ENCODE measurements around the gene HSD11B2. TPM values are rescaled to one million over a fixed set of nuclear protein-coding genes. Genes with fewer than 3 reads are reported as not detected.

Gene HSD11B2
- total RNA-seq, 1 experiment from 2014 or later = 33.5 TPM

DNA sequence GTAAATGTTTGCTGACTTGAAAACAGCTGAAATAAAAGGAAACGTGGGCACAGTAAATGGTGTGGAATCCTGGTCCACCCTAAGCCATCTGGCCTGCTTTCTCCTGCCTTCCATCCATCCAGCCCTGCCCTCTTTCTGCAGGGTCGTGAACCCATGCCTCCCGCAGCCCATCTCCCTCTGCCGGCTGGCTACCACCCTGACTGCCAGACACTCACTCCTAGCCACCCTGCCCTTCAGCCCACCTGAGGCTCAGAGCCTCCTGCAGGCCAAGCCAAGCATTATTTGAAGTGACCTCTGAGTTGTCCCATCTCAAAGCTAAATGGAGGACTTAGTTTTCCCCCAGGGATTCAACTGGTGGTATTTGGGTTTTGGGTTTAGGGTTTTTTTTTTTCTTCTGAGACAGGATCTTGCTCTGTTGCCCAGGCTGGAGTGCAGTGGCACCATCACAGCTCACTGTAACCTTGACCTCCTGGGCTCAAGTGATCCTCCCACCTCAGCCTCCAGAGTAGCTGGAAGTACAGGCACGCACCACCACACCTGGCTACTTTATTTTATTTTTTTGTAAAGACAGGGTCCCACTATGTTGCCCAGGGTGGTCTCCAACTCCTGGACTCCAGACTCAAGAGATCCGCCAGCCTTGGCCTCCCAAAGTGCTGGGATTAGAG, 23.0 kb upstream of the HSD11B2 start:
- H3K9me3 ChIP-seq (ENCODE audit: control insufficient read depth, low read depth, low read length) = no peaks in the 10 kb centered on the region
- H3K4ac ChIP-seq (ENCODE audit: low read depth, low read length) = no peak overlapping the region
- no peaks in the 10 kb centered on the region for H3K79me2 ChIP-seq (ENCODE audit: insufficient read depth, low read length)
- H2BK20ac ChIP-seq (ENCODE audit: low read depth, low read length, poor library complexity, severe bottlenecking) = no peak overlapping the region
- peak; percentile 71 for DNase-seq
- no peak overlapping the region for H2AFZ ChIP-seq (ENCODE audit: low read length)
- H4K20me1 ChIP-seq (ENCODE audit: control insufficient read depth, insufficient read depth, insufficient read length) = no peaks in the 10 kb centered on the region
- TF ChIP-seq, protein P1, sequence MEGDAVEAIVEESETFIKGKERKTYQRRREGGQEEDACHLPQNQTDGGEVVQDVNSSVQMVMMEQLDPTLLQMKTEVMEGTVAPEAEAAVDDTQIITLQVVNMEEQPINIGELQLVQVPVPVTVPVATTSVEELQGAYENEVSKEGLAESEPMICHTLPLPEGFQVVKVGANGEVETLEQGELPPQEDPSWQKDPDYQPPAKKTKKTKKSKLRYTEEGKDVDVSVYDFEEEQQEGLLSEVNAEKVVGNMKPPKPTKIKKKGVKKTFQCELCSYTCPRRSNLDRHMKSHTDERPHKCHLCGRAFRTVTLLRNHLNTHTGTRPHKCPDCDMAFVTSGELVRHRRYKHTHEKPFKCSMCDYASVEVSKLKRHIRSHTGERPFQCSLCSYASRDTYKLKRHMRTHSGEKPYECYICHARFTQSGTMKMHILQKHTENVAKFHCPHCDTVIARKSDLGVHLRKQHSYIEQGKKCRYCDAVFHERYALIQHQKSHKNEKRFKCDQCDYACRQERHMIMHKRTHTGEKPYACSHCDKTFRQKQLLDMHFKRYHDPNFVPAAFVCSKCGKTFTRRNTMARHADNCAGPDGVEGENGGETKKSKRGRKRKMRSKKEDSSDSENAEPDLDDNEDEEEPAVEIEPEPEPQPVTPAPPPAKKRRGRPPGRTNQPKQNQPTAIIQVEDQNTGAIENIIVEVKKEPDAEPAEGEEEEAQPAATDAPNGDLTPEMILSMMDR (conservative IDR thresholded peaks at IDR 0.05) = peak; percentile 54
- no peak overlapping the region for H3K23ac ChIP-seq (ENCODE audit: insufficient read length, low read depth, low read length)
- WGBS (ENCODE audit: extremely low coverage, insufficient read length, low lambda C conversion rate) = no CpG with 5 or more reads among the region's 6 CpGs
- no peak overlapping the region for H2BK12ac ChIP-seq (ENCODE audit: insufficient read length, low read depth, low read length)
- H3K14ac ChIP-seq (ENCODE audit: insufficient read depth, low read length) = no peak overlapping the region
- Mint-ChIP-seq H3K4me3 (no peak overlapping the region), H3K36me3 (ENCODE audit: insufficient read depth in 1 of 3, low read depth in 3 of 3) (peaks cover 0 to 2% (median 0%) of the 10 kb centered on the region in 3 experiments; a peak in 1 of 7 replicates), H3K4me1 (peaks cover 41 to 44% of the 10 kb centered on the region in 2 experiments), H3K9me3 (no peaks in the 10 kb centered on the region), H3K27ac (peak overlapping the region in 1 of 3 experiments; percentile 28; a peak in 3 of 7 replicates), H3K27me3 (ENCODE audit: low read depth) (peaks cover 10% of the 10 kb centered on the region)
- H3K23me2 ChIP-seq (ENCODE audit: insufficient read length, low read depth, low read length, poor library complexity, severe bottlenecking) = no peaks in the 10 kb centered on the region
- H3K4me2 ChIP-seq (ENCODE audit: insufficient read depth, insufficient read length, low read length) = no peak overlapping the region
- no peak overlapping the region for H3T11ph ChIP-seq (ENCODE audit: low read length)
- peaks cover 8% of the 10 kb centered on the region; the same call in 1 of the 2 replicates for H3K4me1 ChIP-seq (ENCODE audit: insufficient read depth, low read length)
- H4K91ac ChIP-seq (ENCODE audit: insufficient read length, low read depth, low read length) = no peak overlapping the region
- no peaks in the 10 kb centered on the region for H3K79me1 ChIP-seq (ENCODE audit: insufficient read depth, low read depth, low read length, poor library complexity, severe bottlenecking)
- H3K56ac ChIP-seq (ENCODE audit: insufficient read length, low read depth, low read length) = no peak overlapping the region
- no peaks in the 10 kb centered on the region for H3K27me3 ChIP-seq (ENCODE audit: insufficient read depth, low read length)
- no peak overlapping the region for H4K8ac ChIP-seq (replicated peaks; ENCODE audit: insufficient read length, low read depth, low read length)
- H4K5ac ChIP-seq (ENCODE audit: insufficient read length, low read depth, low read length) = no peak overlapping the region
- H2BK120ac ChIP-seq (ENCODE audit: low read depth, low read length, poor library complexity, severe bottlenecking) = no peak overlapping the region
- H2BK5ac ChIP-seq (ENCODE audit: insufficient read length, low read length) = no peak overlapping the region
- H2AK5ac ChIP-seq (ENCODE audit: insufficient read length, low read length) = no peak overlapping the region
- no peak overlapping the region for H3K27ac ChIP-seq (ENCODE audit: insufficient read length, low read depth, low read length)
- no peak overlapping the region for H3K9ac ChIP-seq (ENCODE audit: extremely low read depth, insufficient read length, low read length)
- no peak overlapping the region for H3K18ac ChIP-seq (ENCODE audit: insufficient read length, low read depth, low read length)
- no peak overlapping the region for H2BK15ac ChIP-seq (ENCODE audit: low read depth, low read length)

Data from H9 (cell line).